HG02763 (cell line): ENCODE data around the gene TCP11L1.
A peak's percentile ranks its signal among the peaks of the same experiment; 100 is the strongest.
"Not testable (repeated sequence)": the region's sequence is repeated elsewhere in the genome, so short reads cannot be mapped to it uniquely, and the experiment has no call there.

Experiments used
- ATAC-seq: cut with Tn5 transposase; IDR thresholded peaks from one replicate; pipeline ENCODE4 v1.9.1; 2021; ENCODE audit warnings: mild to moderate bottlenecking, moderate library complexity; ENCODE audit not compliant: unreplicated experiment

The TCP11L1 gene

DNA sequence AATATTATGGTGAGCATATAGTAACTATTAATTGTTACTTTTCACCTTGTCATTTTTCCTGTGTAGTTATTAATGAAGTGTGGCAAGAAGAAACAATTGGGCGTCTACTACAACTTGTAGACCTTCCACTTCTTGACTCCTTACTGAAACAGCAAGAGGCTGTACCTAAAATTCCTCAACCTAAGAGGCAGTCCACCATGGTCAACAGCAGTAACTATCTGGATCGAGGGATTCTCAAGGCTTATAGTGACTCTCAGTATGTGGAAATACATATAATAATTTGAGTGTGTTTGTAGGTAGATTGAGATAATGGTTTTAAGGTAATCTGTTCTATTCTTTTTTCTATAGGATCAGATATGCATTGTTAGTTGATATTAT is 10.8 kb upstream of the TCP11L1 start:
- no peak for ATAC-seq

DNA sequence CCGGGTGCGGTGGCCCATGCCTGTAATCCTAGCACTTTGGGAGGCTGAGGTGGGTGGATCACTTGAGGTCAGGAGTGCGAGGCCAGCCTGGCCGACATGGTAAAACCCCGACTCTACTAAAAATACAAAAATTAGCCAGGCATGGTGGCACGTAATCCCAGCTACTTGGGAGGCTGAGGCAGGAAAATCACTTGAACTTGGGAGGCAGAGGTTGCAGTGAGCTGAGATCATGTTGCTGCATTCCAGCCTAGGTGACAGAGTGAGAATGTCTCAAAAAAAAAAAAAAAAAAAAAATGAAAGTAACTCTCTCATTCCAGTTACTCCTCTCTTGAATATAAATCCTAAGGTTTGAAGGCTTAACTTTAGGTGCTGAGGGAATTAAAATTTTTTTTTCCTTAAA is 10.2 kb upstream of the TCP11L1 start:
- ATAC-seq: not testable (repeated sequence)

DNA sequence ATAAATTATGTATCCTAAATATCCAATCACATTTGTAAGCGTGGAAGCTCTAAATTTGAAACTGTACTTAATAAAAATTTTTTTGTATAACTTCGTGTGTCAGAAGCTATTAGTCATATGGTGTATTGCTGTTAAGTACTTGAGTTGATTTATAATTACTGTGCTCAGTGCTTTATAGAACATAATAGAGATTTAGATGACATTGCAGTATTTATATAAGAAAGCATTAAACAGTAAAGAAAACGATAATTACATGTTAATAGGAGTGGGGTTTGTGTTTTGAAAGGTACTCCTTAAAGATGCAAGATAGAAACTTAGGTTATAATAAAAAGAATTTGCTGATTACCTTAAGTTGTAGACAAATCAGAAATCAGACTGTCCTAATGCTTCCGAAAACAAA is 5.9 kb upstream of the TCP11L1 start:
- ATAC-seq: no peak

DNA sequence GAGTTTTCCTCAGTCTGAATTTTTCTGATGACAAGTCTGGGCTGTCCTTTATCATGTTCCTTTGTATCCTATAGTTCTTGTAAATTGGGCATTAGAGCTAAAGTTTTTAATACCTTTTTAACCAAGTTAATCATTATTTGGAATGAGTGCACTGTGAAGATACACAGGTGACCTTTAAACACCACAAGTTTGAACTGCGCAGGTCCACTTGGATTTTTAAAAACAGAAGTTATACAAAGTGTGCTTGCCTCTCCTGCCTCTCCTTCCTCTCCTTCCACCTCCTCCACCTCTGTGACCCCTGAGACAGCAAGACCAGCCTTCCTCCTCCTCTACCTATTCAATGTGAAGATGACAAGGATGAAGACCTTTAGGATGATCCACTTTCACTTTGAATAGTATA is 4.4 kb upstream of the TCP11L1 start:
- no peak for ATAC-seq

DNA sequence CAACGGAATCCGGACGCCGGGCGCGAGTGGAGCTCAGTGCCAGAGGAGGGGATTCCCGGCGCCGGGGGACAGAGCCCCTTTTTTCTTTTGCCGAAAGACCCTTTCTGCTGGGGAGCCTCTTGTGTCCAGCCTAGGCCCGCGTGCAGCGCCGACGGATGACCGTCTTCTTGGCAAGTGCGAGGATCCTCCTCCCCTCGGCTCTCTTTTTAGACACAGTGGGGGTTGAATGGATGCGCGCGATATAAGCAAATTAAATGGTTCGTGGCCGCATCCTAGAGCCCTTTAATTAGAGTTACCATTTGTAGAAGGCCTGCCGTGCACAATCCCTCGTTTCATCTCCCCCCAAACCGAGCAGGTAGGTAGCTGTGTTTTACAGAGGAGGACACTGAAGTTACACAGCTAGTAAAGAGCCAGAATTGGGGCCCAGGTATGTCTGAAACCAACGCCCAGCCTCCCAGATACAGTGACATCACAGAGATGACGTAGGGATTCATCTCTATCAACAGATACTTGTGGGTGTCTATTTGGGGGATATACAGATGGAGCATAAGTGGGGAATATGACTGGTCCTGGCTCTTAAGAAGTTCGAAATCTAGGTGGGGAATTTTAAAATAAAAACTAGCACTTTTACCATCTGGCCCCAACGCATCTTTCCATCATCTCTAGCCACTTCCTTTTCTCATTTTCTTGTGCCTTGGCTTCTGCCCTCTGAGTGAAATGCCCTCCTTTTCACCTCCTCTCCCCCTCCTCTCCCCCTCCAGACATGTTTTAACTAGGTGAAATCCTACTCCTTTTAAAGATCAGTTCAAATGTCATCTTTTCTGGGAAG is 875 bp downstream of the TCP11L1 start:
- ATAC-seq: peak; percentile 12

DNA sequence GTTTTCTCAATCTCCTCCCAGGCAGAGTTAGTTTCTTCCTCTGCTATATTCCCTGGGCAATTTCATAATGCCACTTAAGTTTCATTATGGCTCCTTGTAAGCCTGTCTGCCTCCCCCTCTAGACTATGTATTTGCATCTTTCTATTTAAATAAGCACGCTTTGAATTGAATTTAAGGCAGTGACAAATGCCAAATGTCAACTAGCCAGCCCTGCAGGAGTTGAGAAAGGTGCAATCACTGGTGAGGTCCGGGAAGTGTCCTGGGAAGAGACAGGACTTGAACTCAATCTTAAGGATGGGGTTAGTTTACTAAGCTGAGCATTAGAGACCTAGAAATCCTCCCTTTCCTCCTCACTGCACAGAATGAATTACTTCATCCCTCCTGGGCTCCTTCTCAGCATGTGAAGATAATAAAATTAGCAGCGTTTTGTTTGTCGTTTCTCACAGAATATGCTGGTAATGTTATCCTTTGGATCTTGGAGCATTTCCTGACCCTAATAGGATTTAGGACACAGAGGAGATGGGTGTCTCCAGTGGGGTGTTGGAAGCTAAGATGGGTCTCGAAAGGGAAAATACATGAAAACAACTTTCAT is 1.6 kb downstream of the TCP11L1 start:
- ATAC-seq: no peak

DNA sequence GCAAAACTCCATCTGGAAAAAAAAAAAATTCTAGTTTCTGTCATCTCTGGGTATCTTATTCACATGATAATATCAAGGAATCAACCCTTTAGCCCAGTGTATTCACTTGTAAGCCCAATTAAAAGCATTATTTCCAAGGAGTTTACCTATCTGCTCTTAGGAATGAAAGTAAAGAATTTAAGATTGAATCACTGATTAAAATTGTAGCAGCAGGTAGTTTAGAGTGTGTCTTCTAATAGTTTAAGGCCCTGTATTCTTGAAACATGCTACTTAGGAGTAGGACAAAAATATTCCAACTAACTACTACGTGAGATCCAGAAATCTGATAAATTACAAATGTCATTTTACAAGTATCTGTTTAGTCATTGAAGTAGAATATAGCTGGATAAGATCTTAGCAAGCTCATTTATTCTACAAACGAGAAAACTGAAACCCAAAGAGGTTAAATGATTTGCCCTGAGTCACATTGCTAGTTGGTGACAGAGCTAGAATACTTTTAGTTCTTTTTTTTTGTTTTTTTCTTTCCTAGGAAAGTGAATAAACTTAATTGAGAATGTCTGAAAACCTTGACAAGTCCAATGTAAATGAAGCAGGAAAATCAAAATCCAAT is 4.0 kb downstream of the TCP11L1 start:
- no peak for ATAC-seq

DNA sequence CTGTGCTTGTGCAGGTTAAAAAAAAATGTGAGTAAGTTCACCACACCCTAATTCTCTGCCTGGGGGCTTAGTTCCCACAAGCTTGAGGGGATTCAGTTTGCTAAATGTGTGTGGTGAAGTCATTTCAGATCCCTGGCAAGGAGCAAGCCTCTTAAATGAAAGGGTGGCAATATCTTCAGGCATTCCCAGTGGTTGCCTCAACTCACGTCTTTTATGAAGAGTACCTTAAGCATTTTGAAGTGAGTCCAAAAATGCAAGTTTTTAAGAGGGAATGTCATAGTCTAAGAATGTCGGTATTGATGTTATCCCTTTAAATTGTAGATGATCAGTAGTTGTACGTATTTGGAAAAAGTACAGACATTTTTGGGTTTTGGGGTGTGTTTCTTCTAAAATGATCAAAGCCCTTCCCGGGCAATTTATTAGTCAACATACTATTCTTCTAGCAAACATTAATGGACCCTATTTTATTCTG is 4.9 kb downstream of the TCP11L1 start:
- no peak for ATAC-seq

DNA sequence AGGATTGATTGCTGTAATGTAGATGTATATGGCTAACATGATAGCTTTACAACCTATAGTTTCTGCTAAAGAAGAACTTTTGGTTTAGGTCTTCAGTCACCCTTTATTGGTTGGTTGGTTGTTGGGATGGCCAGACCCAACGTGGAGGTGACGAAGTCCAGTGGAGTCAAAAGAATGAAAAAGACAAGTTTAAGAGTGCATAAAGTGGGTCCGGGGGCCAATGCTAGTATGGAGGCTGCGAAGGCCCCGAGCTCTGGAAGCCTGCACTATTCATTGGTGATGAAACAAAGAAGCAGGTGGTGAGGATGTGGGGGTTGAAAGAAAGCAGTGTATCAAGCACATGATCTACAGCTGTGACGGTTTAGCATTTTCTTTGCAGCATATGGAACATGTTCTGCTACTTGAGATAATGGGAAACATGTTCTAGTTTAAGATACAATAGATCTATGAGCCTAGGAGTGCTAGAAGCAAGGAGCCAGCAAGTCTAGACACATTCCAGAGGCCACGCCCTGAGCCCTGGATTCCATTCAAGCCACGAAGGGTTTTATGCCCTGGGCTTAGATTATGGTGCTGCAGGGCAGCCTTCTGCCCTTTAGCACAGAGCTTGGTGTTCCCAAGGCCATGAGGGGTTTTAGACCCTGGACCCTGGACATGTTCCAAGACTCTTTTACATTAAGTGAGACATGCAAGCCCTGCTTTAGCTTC is 6.3 kb downstream of the TCP11L1 start:
- ATAC-seq: no peak

DNA sequence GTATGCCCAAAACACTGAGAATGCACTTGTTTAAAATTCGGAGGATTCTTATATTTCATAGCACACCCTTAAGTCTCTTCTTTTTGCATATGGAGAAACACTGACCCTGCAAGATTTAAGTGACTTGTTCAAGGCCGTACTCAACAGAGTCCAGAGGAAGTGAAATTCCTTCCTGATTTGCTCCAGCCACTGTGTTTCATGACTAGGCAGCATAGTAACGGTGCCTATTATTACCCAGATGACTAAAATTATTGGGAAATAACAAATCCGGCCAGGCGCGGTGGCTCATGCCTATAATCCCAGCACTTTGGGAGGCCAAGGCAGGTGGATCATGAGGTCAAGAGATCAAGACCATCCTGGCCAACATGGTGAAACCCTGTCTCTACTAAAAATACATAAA is 9.3 kb downstream of the TCP11L1 start:
- not testable (repeated sequence) for ATAC-seq

DNA sequence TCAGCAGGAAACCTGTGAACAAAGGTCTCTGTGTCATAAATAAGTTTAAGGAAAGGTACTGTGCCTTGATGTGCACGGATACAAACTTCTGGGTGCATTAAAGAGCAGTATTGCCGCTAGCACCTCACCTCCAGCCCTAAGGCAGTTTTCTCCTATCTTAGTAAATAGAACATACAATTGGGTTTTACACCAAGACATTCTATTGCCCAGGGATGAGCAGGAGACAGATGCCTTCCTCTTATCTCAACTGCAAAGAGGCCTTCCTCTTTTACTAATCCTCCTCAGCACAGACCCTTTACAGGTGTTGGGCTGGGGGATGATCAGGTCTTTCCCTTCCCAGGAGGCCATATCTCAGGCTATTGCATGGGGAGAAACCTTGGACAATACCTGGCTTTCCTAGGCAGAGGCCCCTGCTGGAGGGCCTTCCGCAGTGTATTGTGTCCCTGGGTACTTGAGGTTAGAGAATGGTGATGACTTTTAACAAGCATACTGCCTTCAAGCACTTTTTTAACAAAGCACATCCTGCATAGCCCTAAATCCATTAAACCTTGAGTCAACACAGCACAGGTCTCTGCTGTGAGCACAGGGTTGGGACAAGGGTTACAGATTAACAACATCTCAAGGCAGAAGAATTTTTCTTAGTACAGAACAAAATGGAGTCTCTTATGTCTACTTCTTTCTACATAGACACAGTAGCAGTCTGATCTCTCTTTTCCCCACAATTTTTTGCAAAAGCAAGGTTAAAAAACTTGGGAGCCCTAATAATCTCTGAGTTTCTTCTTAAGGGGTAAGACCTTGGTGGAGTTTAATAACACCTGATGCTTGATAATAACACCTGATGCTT is 10.4 kb downstream of the TCP11L1 start:
- not testable (repeated sequence) for ATAC-seq

DNA sequence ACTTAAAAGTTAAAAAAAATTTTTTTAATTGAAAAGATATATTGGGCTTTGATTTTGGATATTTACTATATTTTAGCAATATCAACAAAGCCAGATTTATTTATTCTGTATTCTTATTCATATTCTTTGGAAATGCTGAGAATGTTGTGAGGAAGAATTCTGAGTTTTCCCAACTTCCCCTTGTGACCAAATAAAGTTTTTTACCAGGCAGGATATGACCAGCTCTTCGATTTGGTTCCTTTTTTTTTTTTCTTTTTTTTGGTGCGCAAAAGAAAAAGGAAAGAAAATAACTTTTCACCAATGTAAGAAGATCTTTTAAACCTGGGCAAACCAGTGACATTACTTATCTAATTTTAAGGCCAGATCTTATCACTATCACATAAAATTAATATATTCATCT is 12.9 kb downstream of the TCP11L1 start:
- ATAC-seq: no peak

DNA sequence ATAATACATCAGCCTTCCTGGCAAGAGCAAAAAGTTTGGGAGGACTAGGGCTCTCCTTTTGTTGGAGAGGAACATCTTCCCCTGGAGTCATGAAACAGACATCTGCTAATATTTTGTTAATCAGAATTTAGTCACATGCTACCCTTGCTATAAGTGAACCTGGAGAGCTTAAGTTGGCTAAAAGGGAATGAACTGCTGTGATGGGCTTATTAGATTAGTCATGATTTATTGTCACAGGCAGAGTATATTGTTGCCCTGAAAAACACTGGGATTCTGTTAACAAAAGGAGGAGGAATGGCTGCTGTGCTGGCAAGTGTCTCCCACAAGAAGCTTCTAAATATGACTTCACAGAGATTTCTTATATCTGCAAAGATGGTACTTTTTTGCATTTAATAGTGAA is 16.0 kb downstream of the TCP11L1 start:
- no peak for ATAC-seq

DNA sequence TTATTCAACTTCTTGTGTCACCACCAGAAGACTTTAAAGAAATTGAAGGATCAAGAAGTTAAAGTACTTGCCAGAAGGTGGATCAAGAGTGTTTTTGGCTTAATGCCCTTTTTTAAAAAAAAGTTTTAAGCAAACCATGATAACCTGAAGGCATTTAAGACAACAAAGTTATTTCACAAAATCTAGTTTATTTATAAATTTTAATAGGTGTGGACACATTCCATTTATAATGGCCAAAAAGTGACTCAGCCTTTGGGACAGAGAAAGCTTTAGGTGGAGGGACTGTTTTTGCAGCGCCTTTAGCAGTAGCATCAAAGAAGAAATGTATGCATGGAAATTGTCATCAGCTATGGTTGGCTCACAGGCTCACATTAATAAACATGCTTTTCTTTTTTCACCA is 17.9 kb downstream of the TCP11L1 start:
- no peak for ATAC-seq

DNA sequence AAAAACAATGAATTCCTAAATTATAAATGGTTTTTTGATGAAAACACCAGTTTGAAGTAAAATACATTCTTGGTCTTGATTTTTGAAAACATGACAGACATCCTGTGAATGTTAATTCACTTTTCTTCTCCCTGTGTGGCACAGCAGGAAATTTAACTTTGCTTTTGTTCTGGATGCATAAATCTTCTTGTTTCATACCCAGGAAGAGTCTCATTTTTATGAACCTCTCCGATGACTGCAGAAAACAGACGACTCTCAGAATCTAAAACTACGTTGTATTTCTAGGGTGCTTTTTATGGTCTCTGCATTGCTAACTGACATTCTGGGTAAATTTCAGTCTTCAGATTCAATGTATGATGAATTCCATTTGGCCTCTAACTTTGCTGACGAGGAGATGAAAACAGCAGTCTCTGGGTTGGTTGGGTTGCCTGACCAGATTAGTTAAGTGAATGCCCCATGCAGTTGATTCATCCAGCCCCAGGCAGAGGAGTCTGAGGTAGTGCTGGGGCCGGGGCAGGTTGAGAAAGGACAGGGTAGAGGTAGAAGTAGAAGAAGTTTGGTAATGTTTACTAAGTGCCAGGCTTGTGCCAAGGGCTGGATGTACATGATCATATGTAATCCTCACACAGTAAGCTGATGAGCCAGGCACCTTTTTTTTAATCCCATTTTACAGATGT is 20.1 kb downstream of the TCP11L1 start:
- no peak for ATAC-seq

DNA sequence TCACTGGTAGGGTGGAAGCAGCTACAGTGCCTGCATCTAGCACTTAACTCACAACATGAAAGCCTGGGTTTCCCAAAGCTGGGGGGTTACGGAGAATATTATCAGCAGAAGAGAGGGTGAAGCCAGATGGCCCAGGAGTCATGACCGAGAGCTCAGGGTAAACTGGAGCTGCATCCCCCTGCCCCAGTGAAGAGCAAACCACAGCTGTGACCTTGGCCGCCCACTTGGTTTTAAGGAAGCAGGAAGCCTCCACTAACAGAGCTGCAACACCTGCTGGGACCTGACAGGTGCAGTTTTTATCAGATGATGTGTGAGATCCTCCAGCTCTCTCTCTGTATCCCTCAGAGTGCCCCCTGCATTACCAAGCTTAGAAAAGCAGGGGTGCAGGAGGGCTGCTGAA is 20.9 kb downstream of the TCP11L1 start:
- no peak for ATAC-seq

DNA sequence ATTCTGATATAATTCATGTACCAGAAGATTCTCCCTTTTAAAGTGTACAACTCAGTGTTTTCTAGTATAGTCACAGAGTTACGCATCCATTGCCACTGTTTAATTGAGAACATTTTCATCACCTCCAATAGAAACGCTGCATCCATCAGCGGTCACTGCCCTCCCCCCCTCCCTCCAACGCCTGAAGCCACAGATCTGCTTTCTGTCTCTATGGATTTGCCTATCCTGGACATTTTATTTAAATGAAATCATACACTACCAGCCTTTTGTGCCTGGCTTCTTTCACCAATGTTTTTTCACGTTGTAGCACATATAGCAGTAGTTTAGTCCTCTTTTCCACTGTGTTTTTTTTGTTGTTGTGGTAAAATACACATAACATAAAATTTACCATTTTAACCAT is 22.8 kb downstream of the TCP11L1 start:
- ATAC-seq: no peak

DNA sequence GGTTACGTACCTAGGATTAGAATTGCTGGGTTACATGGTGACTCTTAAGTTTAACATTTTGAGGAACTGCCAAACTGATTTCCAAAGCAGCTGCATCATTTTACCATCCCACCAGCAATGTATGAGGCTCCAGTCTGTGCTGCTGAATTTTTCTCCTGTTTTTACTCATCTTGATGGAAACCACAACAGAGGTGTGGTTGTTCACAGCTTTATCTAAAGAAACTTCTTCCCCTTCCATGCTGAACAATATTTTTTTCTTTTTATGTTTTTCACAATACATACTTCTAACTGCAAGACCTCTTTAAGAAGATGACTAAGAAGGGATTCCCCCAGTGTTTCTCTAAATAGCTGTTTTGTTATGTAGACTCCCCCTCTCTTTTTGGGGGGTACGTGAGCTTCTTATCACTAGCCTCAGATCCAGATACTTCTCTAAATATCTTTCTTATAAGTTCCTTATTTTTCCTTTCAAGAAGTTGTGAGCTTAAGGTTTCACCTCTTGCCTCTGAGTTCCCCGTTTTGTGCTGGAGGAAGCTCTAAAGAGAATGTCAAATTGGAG is 24.0 kb downstream of the TCP11L1 start:
- ATAC-seq: peak; percentile 38

DNA sequence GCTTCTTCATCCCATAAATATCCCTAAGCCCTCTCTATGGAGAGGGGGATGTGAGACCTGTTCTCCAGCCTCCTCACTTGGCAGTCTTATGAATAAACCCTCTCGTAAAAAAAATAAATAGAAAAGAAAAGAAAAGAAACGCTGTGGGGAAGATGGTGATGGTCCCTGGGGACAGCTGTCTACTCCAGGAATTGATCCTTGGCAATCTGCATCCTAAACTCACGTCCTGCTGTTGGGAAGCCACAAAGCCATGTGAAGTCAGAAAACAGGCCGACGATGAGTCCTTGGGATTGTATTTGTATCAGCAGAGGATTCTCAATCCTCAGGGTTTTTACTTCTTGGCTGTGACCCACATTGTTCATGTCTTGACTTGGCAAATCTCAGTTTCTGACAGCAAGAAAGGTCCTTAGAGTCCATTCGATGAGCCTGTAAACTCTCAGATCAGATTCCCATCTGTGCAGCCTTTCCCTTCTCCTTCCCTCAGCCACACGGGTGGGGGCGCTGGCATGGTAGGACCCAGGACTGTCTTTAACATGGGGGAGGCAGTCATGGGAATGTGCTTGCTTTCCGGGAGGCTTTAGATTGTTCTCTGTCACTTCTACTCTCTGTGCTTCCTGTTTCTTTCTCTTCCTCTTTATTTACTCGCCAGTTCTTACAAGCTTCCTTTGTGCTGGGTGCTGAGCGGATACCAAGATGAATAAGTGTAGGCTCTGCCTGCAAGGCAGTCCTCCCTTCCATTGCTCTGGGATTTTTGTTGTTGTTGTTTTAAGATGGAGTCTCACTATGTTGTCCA is 24.9 kb downstream of the TCP11L1 start:
- no peak for ATAC-seq
